GM19351 (cell line): ENCODE measurements around the gene RSPH10B2.
"Not testable (repeated sequence)": the region's sequence is repeated elsewhere in the genome, so short reads cannot be mapped to it uniquely, and the experiment has no call there.

Source experiments
- ATAC-seq: cut with Tn5 transposase; IDR thresholded peaks from one replicate; pipeline ENCODE4 v1.9.1; 2021; ENCODE audit warnings: mild to moderate bottlenecking, moderate library complexity; ENCODE audit not compliant: unreplicated experiment

RSPH10B2 gene

GRCh38 chr7:6837081-6837480 is 83.2 kb downstream of the RSPH10B2 start:
- not testable (repeated sequence) for ATAC-seq

GRCh38 chr7:6842278-6842921 is 88.5 kb downstream of the RSPH10B2 start:
- not testable (repeated sequence) for ATAC-seq

- ATAC-seq, result not testable (repeated sequence)
These were observed 89.2 kb downstream of the RSPH10B2 start for GRCh38 chr7:6843092-6843491.

GRCh38 chr7:6843654-6844053 is 89.8 kb downstream of the RSPH10B2 start:
- not testable (repeated sequence) for ATAC-seq

- not testable (repeated sequence) for ATAC-seq
These were observed 92.1 kb downstream of the RSPH10B2 start for GRCh38 chr7:6845971-6846449.

- ATAC-seq, result not testable (repeated sequence)
These were observed 93.8 kb downstream of the RSPH10B2 start for GRCh38 chr7:6847751-6848150.
